ENCODE results near the gene RDH12. TPM values are rescaled to one million over a fixed set of nuclear protein-coding genes. Genes with fewer than 3 reads are reported as not detected.

Gene RDH12
- total RNA-seq, 1 donor from 2014 or later: not detected

- Mint-ChIP-seq H3K27me3 (ENCODE audit: low read depth) (peaks cover 71% of the 10 kb centered on the region), H3K4me1 (ENCODE audit: low read depth) (no peaks in the 10 kb centered on the region), H3K4me3 (ENCODE audit: unreplicated experiment) (no peak overlapping the region), H3K36me3 (ENCODE audit: low read depth) (no peaks in the 10 kb centered on the region), H3K9me3 (ENCODE audit: low read depth) (peaks cover 11% of the 10 kb centered on the region), H3K27ac (ENCODE audit: unreplicated experiment) (no peak overlapping the region)
- TF ChIP-seq, protein P1, sequence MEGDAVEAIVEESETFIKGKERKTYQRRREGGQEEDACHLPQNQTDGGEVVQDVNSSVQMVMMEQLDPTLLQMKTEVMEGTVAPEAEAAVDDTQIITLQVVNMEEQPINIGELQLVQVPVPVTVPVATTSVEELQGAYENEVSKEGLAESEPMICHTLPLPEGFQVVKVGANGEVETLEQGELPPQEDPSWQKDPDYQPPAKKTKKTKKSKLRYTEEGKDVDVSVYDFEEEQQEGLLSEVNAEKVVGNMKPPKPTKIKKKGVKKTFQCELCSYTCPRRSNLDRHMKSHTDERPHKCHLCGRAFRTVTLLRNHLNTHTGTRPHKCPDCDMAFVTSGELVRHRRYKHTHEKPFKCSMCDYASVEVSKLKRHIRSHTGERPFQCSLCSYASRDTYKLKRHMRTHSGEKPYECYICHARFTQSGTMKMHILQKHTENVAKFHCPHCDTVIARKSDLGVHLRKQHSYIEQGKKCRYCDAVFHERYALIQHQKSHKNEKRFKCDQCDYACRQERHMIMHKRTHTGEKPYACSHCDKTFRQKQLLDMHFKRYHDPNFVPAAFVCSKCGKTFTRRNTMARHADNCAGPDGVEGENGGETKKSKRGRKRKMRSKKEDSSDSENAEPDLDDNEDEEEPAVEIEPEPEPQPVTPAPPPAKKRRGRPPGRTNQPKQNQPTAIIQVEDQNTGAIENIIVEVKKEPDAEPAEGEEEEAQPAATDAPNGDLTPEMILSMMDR (IDR thresholded peaks at IDR 0.05): no peak
- no peak for DNase-seq (ENCODE audit: low spot score)
Observed at GRCh38 chr14:67725171-67725570, 23.5 kb downstream of the RDH12 start.

DNA sequence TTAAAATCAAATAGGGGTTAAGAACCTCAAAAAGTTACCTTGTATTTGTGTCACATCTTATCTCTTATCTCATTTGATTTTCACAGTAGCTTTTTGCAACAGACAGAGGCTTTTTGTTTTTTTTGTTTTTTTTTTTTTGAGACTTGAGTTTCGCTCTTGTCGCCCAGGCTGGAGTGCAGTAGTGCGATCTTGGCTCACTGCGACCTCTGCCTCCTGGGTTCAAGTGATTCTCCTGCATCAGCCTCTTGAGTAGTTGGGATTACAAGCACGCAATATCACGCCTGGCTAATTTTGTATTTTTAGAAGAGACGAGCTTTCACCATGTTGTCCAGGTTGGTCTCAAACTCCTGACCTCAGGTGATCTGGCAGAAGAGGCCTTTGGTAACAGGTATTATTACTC, 25.7 kb downstream of the RDH12 start:
- no peak overlapping the region for H3K27ac Mint-ChIP-seq (ENCODE audit: unreplicated experiment)
- H3K4me1 Mint-ChIP-seq (ENCODE audit: low read depth): no peaks in the 10 kb centered on the region
- no peak overlapping the region for H3K4me3 Mint-ChIP-seq (ENCODE audit: unreplicated experiment)
- H3K9me3 Mint-ChIP-seq (ENCODE audit: low read depth): peaks cover 11% of the 10 kb centered on the region
- H3K36me3 Mint-ChIP-seq (ENCODE audit: low read depth): no peaks in the 10 kb centered on the region
- peaks cover 62% of the 10 kb centered on the region for H3K27me3 Mint-ChIP-seq (ENCODE audit: low read depth)
- TF ChIP-seq, protein P1 (IDR thresholded peaks at IDR 0.05): no peak
- DNase-seq (ENCODE audit: low spot score): no peak

- no peaks in the 10 kb centered on the region for H3K36me3 Mint-ChIP-seq (ENCODE audit: low read depth)
- no peak overlapping the region for H3K27ac Mint-ChIP-seq (ENCODE audit: unreplicated experiment)
- DNase-seq (ENCODE audit: low spot score): no peak
- peaks cover 11% of the 10 kb centered on the region for H3K9me3 Mint-ChIP-seq (ENCODE audit: low read depth)
- TF ChIP-seq, protein P1 (IDR thresholded peaks at IDR 0.05): no peak
- H3K4me3 Mint-ChIP-seq (ENCODE audit: unreplicated experiment): no peak overlapping the region
- no peaks in the 10 kb centered on the region for H3K4me1 Mint-ChIP-seq (ENCODE audit: low read depth)
- peaks cover 54% of the 10 kb centered on the region for H3K27me3 Mint-ChIP-seq (ENCODE audit: low read depth)
Observed at GRCh38 chr14:67728258-67728657, 26.6 kb downstream of the RDH12 start.

DNA sequence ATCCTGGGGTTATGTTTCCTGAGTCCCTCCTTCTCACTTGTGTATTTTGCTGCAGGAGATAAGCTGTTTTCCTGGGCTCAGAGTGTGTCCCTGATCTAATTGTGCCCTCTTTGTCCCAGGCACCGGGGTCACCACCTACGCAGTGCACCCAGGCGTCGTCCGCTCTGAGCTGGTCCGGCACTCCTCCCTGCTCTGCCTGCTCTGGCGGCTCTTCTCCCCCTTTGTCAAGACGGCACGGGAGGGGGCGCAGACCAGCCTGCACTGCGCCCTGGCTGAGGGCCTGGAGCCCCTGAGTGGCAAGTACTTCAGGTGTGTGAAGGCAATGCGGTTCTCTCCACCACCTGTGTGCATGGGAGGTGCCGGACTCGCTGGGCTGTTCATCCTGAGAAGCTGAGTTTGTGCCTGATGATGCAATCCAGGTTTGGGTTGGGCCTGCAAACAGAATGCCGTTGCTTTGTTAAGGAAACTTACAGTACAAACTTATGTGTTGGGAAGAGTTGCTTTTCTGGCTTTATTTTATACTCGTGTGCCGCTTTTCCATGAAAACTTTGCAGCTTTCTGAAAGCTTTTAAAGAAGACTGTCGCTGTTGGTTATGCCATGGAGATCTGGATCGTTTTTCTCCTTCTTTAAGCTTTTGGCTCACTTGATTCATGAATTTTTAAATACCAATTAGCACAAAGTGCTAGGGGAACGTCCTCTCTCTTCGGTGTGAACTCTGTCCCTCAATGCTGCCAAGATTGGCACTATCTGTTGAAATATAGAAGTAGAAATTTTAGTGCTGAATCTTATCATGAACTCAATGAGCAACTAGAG, 27.6 kb downstream of the RDH12 start:
- Mint-ChIP-seq H3K4me3 (ENCODE audit: unreplicated experiment) (no peak overlapping the region), H3K27ac (ENCODE audit: unreplicated experiment) (no peak overlapping the region), H3K9me3 (ENCODE audit: low read depth) (peaks cover 11% of the 10 kb centered on the region), H3K27me3 (ENCODE audit: low read depth) (peaks cover 46% of the 10 kb centered on the region), H3K36me3 (ENCODE audit: low read depth) (no peaks in the 10 kb centered on the region), H3K4me1 (ENCODE audit: low read depth) (no peaks in the 10 kb centered on the region)
- TF ChIP-seq, protein P1 (IDR thresholded peaks at IDR 0.05): no peak
- DNase-seq (ENCODE audit: low spot score): no peak

DNA sequence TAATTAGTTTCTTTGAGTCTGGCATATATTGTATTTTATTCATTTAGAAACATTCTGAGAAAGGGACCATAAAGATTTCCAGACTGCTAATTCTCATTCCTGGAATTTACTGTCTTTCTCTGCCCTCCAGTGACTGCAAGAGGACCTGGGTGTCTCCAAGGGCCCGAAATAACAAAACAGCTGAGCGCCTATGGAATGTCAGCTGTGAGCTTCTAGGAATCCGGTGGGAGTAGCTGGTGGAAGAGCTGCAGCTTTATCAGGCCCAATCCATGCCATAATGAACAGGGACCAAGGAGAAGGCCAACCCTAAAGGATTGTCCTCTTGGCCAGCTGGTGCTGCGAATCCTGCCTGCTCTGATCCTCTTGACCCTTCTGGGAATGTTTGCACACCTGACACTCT, 31.9 kb downstream of the RDH12 start:
- H3K27me3 Mint-ChIP-seq (ENCODE audit: low read depth): peaks cover 11% of the 10 kb centered on the region
- DNase-seq (ENCODE audit: low spot score): no peak
- no peak overlapping the region for H3K4me3 Mint-ChIP-seq (ENCODE audit: unreplicated experiment)
- TF ChIP-seq, protein P1 (IDR thresholded peaks at IDR 0.05): no peak
- no peaks in the 10 kb centered on the region for H3K9me3 Mint-ChIP-seq (ENCODE audit: low read depth)
- H3K4me1 Mint-ChIP-seq (ENCODE audit: low read depth): peaks cover 6% of the 10 kb centered on the region
- H3K27ac Mint-ChIP-seq (ENCODE audit: unreplicated experiment): no peak overlapping the region
- H3K36me3 Mint-ChIP-seq (ENCODE audit: low read depth): no peaks in the 10 kb centered on the region

Measured in chondrocyte (in vitro differentiated cells).